Mesenchymal stem cell (in vitro differentiated cells and primary cell): ENCODE data around the gene GTF2IRD1.

Experiments
- DNase-seq: peaks from one replicate; pipeline ENCODE4 v3.0.0-alpha.2; 2013
- H2AFZ ChIP-seq: one replicate; pipeline ENCODE4 v1.6.1; 2013; ENCODE audit warnings: low read depth, mild to moderate bottlenecking, control low read depth, inconsistent platforms, low read length, moderate library complexity
- H2AK5ac ChIP-seq: 2 replicates; pipeline ENCODE4 v1.6.1; 2013; ENCODE audit warnings: low read length, moderate library complexity, mild to moderate bottlenecking, inconsistent platforms; ENCODE audit not compliant: severe bottlenecking
- H2BK120ac ChIP-seq: one replicate; pipeline ENCODE4 v1.6.1; 2013; ENCODE audit warnings: low read depth, mild to moderate bottlenecking, inconsistent platforms, low read length, moderate library complexity
- H2BK12ac ChIP-seq, 2 experiments: one replicate each; pipeline ENCODE4 v1.6.1; 2013; ENCODE audit warnings: inconsistent platforms in 2 of 2, low read length in 2 of 2, mild to moderate bottlenecking in 2 of 2, moderate library complexity in 2 of 2, control low read depth in 1 of 2
- H2BK15ac ChIP-seq: one replicate; pipeline ENCODE4 v1.6.1; 2013; ENCODE audit warnings: mild to moderate bottlenecking, low read depth, inconsistent platforms; ENCODE audit not compliant: poor library complexity, severe bottlenecking
- H2BK5ac ChIP-seq: 2 replicates; pipeline ENCODE4 v1.6.1; 2013; ENCODE audit warnings: low read depth, mild to moderate bottlenecking, low read length, control low read depth, inconsistent platforms; ENCODE audit not compliant: poor library complexity, severe bottlenecking
- H3K14ac ChIP-seq, 2 experiments: one replicate each; pipeline ENCODE4 v1.6.1; 2013; ENCODE audit warnings: inconsistent platforms in 2 of 2, low read length in 2 of 2, control low read depth in 1 of 2, mild to moderate bottlenecking in 1 of 2, moderate library complexity in 1 of 2
- H3K18ac ChIP-seq, 2 experiments: one replicate each; pipeline ENCODE4 v1.6.1; 2013; ENCODE audit warnings: inconsistent platforms in 2 of 2, low read length in 2 of 2, control low read depth in 1 of 2, low read depth in 1 of 2, mild to moderate bottlenecking in 1 of 2
- H3K23ac ChIP-seq, 2 experiments: one replicate each; pipeline ENCODE4 v1.6.1; 2013; ENCODE audit warnings: inconsistent platforms in 2 of 2, low read length in 2 of 2, mild to moderate bottlenecking in 2 of 2, moderate library complexity in 2 of 2, control low read depth in 1 of 2
- H3K27ac ChIP-seq: 2 replicates; pipeline ENCODE4 v1.5.1; 2013; ENCODE audit warnings: mild to moderate bottlenecking, moderate library complexity, low read length, control low read depth, inconsistent platforms; ENCODE audit not compliant: poor library complexity, severe bottlenecking
- H3K27me3 ChIP-seq, 2 experiments: 2 replicates each; pipeline versions ENCODE4 v1.6.1 to v1.7.0; 2013; ENCODE audit warnings: low read length in 2 of 2, mild to moderate bottlenecking in 2 of 2, moderate library complexity in 2 of 2, control low read depth in 1 of 2, inconsistent platforms in 1 of 2; ENCODE audit not compliant: control insufficient read depth in 1 of 2, insufficient read depth in 1 of 2
- H3K36me3 ChIP-seq, 2 experiments: 2 replicates each; pipeline versions ENCODE4 v1.6.1 to v1.7.0; 2013; ENCODE audit warnings: low read length in 2 of 2, control low read depth in 1 of 2, inconsistent platforms in 1 of 2, low read depth in 1 of 2, mild to moderate bottlenecking in 1 of 2; ENCODE audit not compliant: insufficient read depth in 2 of 2, control insufficient read depth in 1 of 2
- H3K4ac ChIP-seq, 2 experiments: one replicate each; pipeline ENCODE4 v1.6.1; 2013; ENCODE audit warnings: inconsistent platforms in 2 of 2, low read length in 2 of 2, mild to moderate bottlenecking in 2 of 2, moderate library complexity in 2 of 2, control low read depth in 1 of 2, low read depth in 1 of 2
- H3K4me1 ChIP-seq: 2 replicates; pipeline ENCODE4 v1.6.1; 2013; ENCODE audit warnings: low read depth, low read length, control low read depth; ENCODE audit not compliant: control insufficient read depth, insufficient read depth
- H3K4me2 ChIP-seq: 2 replicates; pipeline ENCODE4 v1.6.1; 2013; ENCODE audit warnings: low read length, mild to moderate bottlenecking, inconsistent platforms; ENCODE audit not compliant: poor library complexity, severe bottlenecking
- H3K4me3 ChIP-seq, 2 experiments: 2 replicates each; pipeline versions ENCODE4 v1.5.1 to v1.7.0; 2013; ENCODE audit warnings: low read length in 2 of 2, mild to moderate bottlenecking in 2 of 2, control low read depth in 1 of 2, low read depth in 1 of 2; ENCODE audit not compliant: insufficient read depth in 1 of 2
- H3K79me1 ChIP-seq: replicated peaks from 2 replicates; pipeline ENCODE4 v1.6.1; 2013; ENCODE audit warnings: mild to moderate bottlenecking, control low read depth, low read length, inconsistent platforms; ENCODE audit not compliant: poor library complexity, severe bottlenecking
- H3K9ac ChIP-seq: 2 replicates; pipeline ENCODE4 v1.7.0; 2013; ENCODE audit warnings: mild to moderate bottlenecking, low read length, moderate library complexity
- H3K9me3 ChIP-seq: 2 replicates; pipeline ENCODE4 v1.7.0; 2013; ENCODE audit warnings: mild to moderate bottlenecking, low read length; ENCODE audit not compliant: control insufficient read depth
- H4K8ac ChIP-seq: one replicate; pipeline ENCODE4 v1.6.1; 2013; ENCODE audit warnings: inconsistent platforms, mild to moderate bottlenecking, low read length, moderate library complexity
- H4K91ac ChIP-seq: one replicate; pipeline ENCODE4 v1.6.1; 2013; ENCODE audit warnings: mild to moderate bottlenecking, low read length, inconsistent platforms
- WGBS: methylation state at CpG from one replicate; pipeline ENCODE4 v1.1.7; 2013; ENCODE audit warnings: mixed read lengths; 5-methylcytosine and 5-hydroxymethylcytosine counted together

Gene GTF2IRD1

GRCh38 chr7:74604326-74605020, 150.8 kb downstream of the GTF2IRD1 start:
- no peak overlapping the region for H3K4me2 ChIP-seq
- peaks cover 11 to 35% of the 10 kb centered on the region in 2 experiments for H3K36me3 ChIP-seq
- H2AFZ ChIP-seq: no peak overlapping the region
- H2AK5ac ChIP-seq: no peak overlapping the region
- H4K8ac ChIP-seq: peak overlapping the region; percentile 31
- H2BK120ac ChIP-seq: no peak overlapping the region
- H3K27me3 ChIP-seq: no peaks in the 10 kb centered on the region
- H4K91ac ChIP-seq: no peak overlapping the region
- peaks cover 12% of the 10 kb centered on the region for H3K4me1 ChIP-seq
- no peak for DNase-seq
- peak overlapping the region; percentile 77 for H2BK15ac ChIP-seq
- H3K79me1 ChIP-seq: no peaks in the 10 kb centered on the region
- WGBS: 97% methylated on average over 7 of the region's 7 CpGs
- H3K4ac ChIP-seq: no peak overlapping the region
- no peak overlapping the region for H3K4me3 ChIP-seq
- H3K23ac ChIP-seq: no peak overlapping the region
- H3K27ac ChIP-seq: no peak overlapping the region
- no peak overlapping the region for H3K9ac ChIP-seq
- H2BK5ac ChIP-seq: no peak overlapping the region
- no peaks in the 10 kb centered on the region for H3K9me3 ChIP-seq
- H3K18ac ChIP-seq: no peak overlapping the region
- no peak overlapping the region for H3K14ac ChIP-seq
- H2BK12ac ChIP-seq: no peak overlapping the region

GRCh38 chr7:74606101-74606908, 152.6 kb downstream of the GTF2IRD1 start:
- no peak overlapping the region for H2BK5ac ChIP-seq
- 14% methylated on average over 51 of the region's 51 CpGs for WGBS

GRCh38 chr7:74606909-74607510, 153.3 kb downstream of the GTF2IRD1 start:
- Histone ChIP-seq H3K4ac (peak overlapping the region in 1 of 2 experiments; percentile 84), H3K14ac (no peak overlapping the region), H3K27ac (no peak overlapping the region), H3K4me2 (peak overlapping the region; percentile 49), H3K4me3 (peak overlapping the region in 1 of 2 experiments; percentile 67), H3K4me1 (peaks cover 15% of the 10 kb centered on the region), H2BK120ac (no peak overlapping the region), H4K91ac (peak overlapping the region; percentile 15), H2BK15ac (no peak overlapping the region), H3K9ac (no peak overlapping the region), H3K27me3 (no peaks in the 10 kb centered on the region), H2BK12ac (peak overlapping the region; percentile 46 to 54), H2AK5ac (no peak overlapping the region), H2AFZ (peak overlapping the region; percentile 78), H2BK5ac (no peak overlapping the region), H3K23ac (no peak overlapping the region), H3K18ac (peak overlapping the region; percentile 85 to 89), H3K36me3 (peaks cover 0 to 12% of the 10 kb centered on the region in 2 experiments), H3K79me1 (no peaks in the 10 kb centered on the region), H3K9me3 (no peaks in the 10 kb centered on the region), H4K8ac (peak overlapping the region; percentile 97)
- WGBS: 88% methylated on average over 9 of the region's 15 CpGs
- no peak for DNase-seq

More at GRCh38 chr7:74606101-74606908, 152.6 kb downstream of the GTF2IRD1 start:
- peak overlapping the region; percentile 13 for H2AK5ac ChIP-seq
- no peak overlapping the region for H3K14ac ChIP-seq
- H3K36me3 ChIP-seq: peaks cover 3 to 17% of the 10 kb centered on the region in 2 experiments
- peak overlapping the region; percentile 84 to 94 for H3K4ac ChIP-seq
- H3K27ac ChIP-seq: no peak overlapping the region
- no peak for DNase-seq
- peak overlapping the region in 1 of 2 experiments; percentile 89 for H3K23ac ChIP-seq
- H2BK15ac ChIP-seq: peak overlapping the region; percentile 67
- H2BK120ac ChIP-seq: peak overlapping the region; percentile 85
- H2BK12ac ChIP-seq: peak overlapping the region; percentile 46 to 89
- peak overlapping the region; percentile 24 to 67 for H3K4me3 ChIP-seq
- peaks cover 12% of the 10 kb centered on the region for H3K4me1 ChIP-seq
- H3K9ac ChIP-seq: no peak overlapping the region
- H4K8ac ChIP-seq: peak overlapping the region; percentile 97
- peak overlapping the region; percentile 49 for H3K4me2 ChIP-seq
- H3K9me3 ChIP-seq: no peaks in the 10 kb centered on the region
- H2AFZ ChIP-seq: peak overlapping the region; percentile 78
- H3K79me1 ChIP-seq: no peaks in the 10 kb centered on the region
- peak overlapping the region; percentile 75 for H4K91ac ChIP-seq
- no peaks in the 10 kb centered on the region for H3K27me3 ChIP-seq
- peak overlapping the region; percentile 85 to 89 for H3K18ac ChIP-seq
